Spleen (tissue), 11 donors: ENCODE data around the gene ABLIM2. TPM values are rescaled to one million over a fixed set of nuclear protein-coding genes. Genes with fewer than 3 reads are reported as not detected.
A peak's percentile ranks its signal among the peaks of the same experiment; 100 is the strongest.

ENCODE experiments used
- DNase-seq: peaks from one replicate; pipeline ENCODE4 v3.0.0-alpha.2; 2020
- H3K27ac ChIP-seq, 8 donors: fragments of 200-600 bp; sonication (generic) in 7 of 8; 1 replicate in 4 of 8; 2 replicates in 4 of 8; pipeline versions ENCODE4 v1.5.0 to v1.8.0; 2016 to 2021; ENCODE audit warnings: inconsistent platforms in 4 of 8, mild to moderate bottlenecking in 4 of 8, moderate library complexity in 1 of 8
- H3K27me3 ChIP-seq, 7 donors: fragments of 200-600 bp; sonication (generic) in 6 of 7; replicated peaks in 1 of 7; 1 replicate in 4 of 7; 2 replicates in 3 of 7; pipeline versions ENCODE4 v1.5.0 to v1.8.0; 2016 to 2021; ENCODE audit warnings: inconsistent platforms in 3 of 7, mild to moderate bottlenecking in 1 of 7
- H3K36me3 ChIP-seq, 6 donors: fragments of 200-600 bp; sonication (generic) in 5 of 6; 1 replicate in 4 of 6; 2 replicates in 2 of 6; pipeline versions ENCODE4 v1.5.0 to v1.8.0; 2016 to 2021; ENCODE audit warnings: inconsistent platforms in 2 of 6
- H3K4me1 ChIP-seq, 6 donors: fragments of 200-600 bp; sonication (generic) in 5 of 6; 1 replicate in 3 of 6; 2 replicates in 3 of 6; pipeline versions ENCODE4 v1.5.0 to v1.8.0; 2016 to 2021; ENCODE audit warnings: inconsistent platforms in 3 of 6
- H3K4me3 ChIP-seq, 8 donors: fragments of 200-600 bp; sonication (generic) in 7 of 8; 1 replicate in 4 of 8; 2 replicates in 4 of 8; pipeline versions ENCODE4 v1.5.0 to v1.8.0; 2016 to 2021; ENCODE audit warnings: inconsistent platforms in 4 of 8, mild to moderate bottlenecking in 4 of 8, moderate library complexity in 2 of 8
- H3K9me3 ChIP-seq, 8 donors: fragments of 200-600 bp; sonication (generic) in 7 of 8; 1 replicate in 4 of 8; 2 replicates in 4 of 8; pipeline versions ENCODE4 v1.5.0 to v1.8.0; 2016 to 2021; ENCODE audit warnings: inconsistent platforms in 4 of 8
- POLR2A ChIP-seq, 3 donors: fragments of 450-650 bp; IDR thresholded peaks; one replicate each; pipeline ENCODE4 v1.5.1; 2017; ENCODE audit warnings: antibody characterized with exemption in 3 of 3, mild to moderate bottlenecking in 1 of 3
- POLR2AphosphoS5 ChIP-seq, 3 donors: sonication (generic); formaldehyde crosslinking; IDR thresholded peaks; one replicate each; pipeline ENCODE4 v1.5.1; 2017; ENCODE audit warnings: antibody characterized with exemption in 3 of 3
- WGBS, 5 donors: extraction: QIAGEN DNeasy Blood & Tissue Kit in 3 of 5; methylation state at CpG; one replicate each; pipeline versions ENCODE4 v1.1.5 to v1.1.7; 2013 to 2018; 5-methylcytosine and 5-hydroxymethylcytosine counted together
- intact Hi-C: fragments of 100-400 bp; cut with DNase I; formaldehyde crosslinking; loops from one replicate; pipeline ENCODE4 v1.15.0; 2023; ENCODE audit warnings: low total_unique reads
- polyA plus RNA-seq, 3 donors: library from polyadenylated mRNA; stranded (reverse); fragments of 200-250 nt; gene quantifications; one replicate each; pipeline ENCODE4 v1.2.1, GENCODE V29; 2013
- total RNA-seq, 7 donors: library from RNA; depleted of rRNA in 3 of 7; stranded (reverse); fragments of >200 nt in 3 of 7; fragmentation: NEBNext Ultra II Directional in 4 of 7; extraction: Animal tissue kit (Norgen Biotek cat#: 25700) in 4 of 7; gene quantifications; one replicate each; pipeline versions ENCODE4 v1.1.0 to v1.2.1, GENCODE V29; 2016 to 2021
- TF ChIP-seq, protein P1 (sequence below), 11 experiments: fragments of 200-600 bp in 7 of 11; fragments of 450-650 bp in 4 of 11; sonication (generic) in 4 of 11; IDR thresholded peaks in 8 of 11; conservative IDR thresholded peaks in 3 of 11; 1 replicate in 7 of 11; 2 replicates in 4 of 11; pipeline versions ENCODE4 v1.4.0 to v1.8.0; 2016 to 2021; ENCODE audit warnings: antibody characterized with exemption in 11 of 11, inconsistent platforms in 4 of 11, mild to moderate bottlenecking in 1 of 11
- donor health status: healthy with polysubstance abuse.
- donor health status: DM: no; HTN: no; CAD: no; lungs with moderate emphysema.
- donor health status: DM: no; HTN: no; CAD: no.
- donor health status: Bipolar disorder and iron deficiency.
- donor health status: healthy.
- donor health status: DM: no; HTN: no; CAD: no.
- donor health status: DM: yes; HTN: yes; CAD: no.

Gene ABLIM2
- total and polyA plus RNA-seq, 10 donors: 11.8 to 127 (median 62.8) TPM

DNA sequence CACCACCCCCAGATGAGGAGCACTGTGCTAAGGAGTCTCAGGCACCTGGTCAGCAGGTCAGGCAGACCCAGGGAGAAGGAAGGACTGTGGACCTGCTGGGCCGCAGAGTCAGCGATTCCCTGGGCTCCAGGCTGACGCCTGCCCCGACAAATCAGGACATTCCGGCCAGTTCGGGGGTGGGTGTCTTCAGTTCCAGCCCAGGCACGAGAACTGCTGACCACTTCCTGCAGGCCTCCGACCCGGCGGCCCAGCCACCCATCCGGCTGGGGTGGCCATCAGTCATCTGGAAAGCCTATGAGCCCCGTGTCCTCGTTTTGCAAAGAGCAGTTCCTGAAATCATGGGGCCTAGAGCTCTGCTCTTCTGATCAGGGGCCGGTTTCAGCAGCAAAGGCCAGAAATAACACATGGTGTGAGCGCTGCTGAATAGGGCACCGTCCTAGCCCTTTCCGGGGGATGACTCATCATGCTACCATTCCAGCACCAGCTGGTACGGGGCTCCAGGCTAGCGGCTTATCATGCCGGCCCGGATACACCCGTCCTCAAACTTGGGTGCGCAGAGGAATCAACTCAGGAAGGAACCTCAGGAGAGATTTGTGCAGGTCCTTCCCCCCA lies 32.6 kb upstream of the ABLIM2 start:
- TF ChIP-seq POLR2AphosphoS5 (IDR thresholded peaks at IDR 0.05): peak; percentile 86 to 90 (median 86)
- TF ChIP-seq, protein P1, sequence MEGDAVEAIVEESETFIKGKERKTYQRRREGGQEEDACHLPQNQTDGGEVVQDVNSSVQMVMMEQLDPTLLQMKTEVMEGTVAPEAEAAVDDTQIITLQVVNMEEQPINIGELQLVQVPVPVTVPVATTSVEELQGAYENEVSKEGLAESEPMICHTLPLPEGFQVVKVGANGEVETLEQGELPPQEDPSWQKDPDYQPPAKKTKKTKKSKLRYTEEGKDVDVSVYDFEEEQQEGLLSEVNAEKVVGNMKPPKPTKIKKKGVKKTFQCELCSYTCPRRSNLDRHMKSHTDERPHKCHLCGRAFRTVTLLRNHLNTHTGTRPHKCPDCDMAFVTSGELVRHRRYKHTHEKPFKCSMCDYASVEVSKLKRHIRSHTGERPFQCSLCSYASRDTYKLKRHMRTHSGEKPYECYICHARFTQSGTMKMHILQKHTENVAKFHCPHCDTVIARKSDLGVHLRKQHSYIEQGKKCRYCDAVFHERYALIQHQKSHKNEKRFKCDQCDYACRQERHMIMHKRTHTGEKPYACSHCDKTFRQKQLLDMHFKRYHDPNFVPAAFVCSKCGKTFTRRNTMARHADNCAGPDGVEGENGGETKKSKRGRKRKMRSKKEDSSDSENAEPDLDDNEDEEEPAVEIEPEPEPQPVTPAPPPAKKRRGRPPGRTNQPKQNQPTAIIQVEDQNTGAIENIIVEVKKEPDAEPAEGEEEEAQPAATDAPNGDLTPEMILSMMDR (IDR thresholded peaks at IDR 0.05 in 8 of 11, conservative IDR thresholded peaks at IDR 0.05 in 3 of 11): no peak
- H3K9me3 ChIP-seq: no peaks in the 10 kb centered on the region
- H3K36me3 ChIP-seq: no peaks in the 10 kb centered on the region
- intact Hi-C loops: loop anchor here (2.0 kb wide), 1 partner anchor 32 kb away; the partner anchor contains the start of gene ABLIM2
- H3K27ac ChIP-seq: peak overlapping the region; percentile 57 to 88 (median 84)
- H3K4me3 ChIP-seq: peak overlapping the region in 1 of 8 donors; percentile 24
- DNase-seq: peak; percentile 89
- WGBS, 5 donors: 0 to 34% (median 17%) methylated on average over 5 to 23 of the region's 23 CpGs
- H3K4me1 ChIP-seq: peaks cover 20 to 71% (median 55%) of the 10 kb centered on the region in 6 donors
- H3K27me3 ChIP-seq: no peaks in the 10 kb centered on the region

DNA sequence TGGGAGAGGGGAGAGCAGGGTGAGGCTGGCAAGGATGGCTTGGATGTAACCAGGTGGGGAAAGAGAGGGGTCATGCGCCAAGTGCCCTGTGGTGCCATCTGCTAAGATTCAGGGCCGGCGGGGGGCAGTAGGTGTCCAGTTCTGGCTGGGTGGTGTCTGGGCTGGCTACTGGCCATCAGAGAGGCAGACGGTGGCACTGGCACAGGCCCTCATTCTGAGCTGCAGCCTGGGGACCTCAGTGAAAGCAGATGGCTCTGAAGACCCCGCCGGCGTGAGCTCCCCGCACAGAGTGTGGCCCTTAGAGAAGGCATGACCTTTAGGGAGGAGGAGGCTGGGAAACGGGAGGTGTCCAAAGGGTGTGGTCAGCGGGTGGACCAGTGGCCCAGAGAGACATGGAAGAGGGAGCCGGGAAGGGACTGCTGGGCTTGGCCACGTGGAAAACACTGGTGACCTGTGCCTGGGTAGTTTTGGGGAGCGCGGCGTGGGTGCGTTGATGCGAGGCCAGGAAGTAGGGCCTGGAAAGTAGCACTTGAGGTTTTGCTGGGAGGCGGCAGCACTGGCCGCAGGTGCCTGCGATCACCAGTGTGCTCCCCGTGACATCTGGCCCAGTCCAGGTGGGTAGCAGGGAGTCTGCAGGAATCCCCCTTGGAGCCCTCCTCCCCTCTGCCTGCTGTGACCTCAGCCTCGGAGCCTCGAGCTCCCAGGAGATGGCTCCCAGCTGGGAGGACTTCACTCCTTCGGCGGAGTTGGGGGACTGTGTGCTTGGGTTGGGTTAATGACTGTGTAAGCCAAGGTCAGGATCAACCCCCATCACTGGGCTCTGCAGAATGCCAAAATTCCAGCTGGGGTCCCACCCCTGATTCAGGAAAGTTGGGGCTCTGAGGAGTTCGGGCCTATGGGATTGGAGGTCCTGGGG lies 31.2 kb upstream of the ABLIM2 start:
- TF ChIP-seq POLR2A (IDR thresholded peaks at IDR 0.05) (no peak), POLR2AphosphoS5 (IDR thresholded peaks at IDR 0.05) (no peak)
- TF ChIP-seq, protein P1 (IDR thresholded peaks at IDR 0.05 in 8 of 11, conservative IDR thresholded peaks at IDR 0.05 in 3 of 11): no peak
- Histone ChIP-seq H3K27ac (peak overlapping the region; percentile 57 to 88 (median 84)), H3K4me1 (peaks cover 20 to 61% (median 50%) of the 10 kb centered on the region in 6 donors)

DNA sequence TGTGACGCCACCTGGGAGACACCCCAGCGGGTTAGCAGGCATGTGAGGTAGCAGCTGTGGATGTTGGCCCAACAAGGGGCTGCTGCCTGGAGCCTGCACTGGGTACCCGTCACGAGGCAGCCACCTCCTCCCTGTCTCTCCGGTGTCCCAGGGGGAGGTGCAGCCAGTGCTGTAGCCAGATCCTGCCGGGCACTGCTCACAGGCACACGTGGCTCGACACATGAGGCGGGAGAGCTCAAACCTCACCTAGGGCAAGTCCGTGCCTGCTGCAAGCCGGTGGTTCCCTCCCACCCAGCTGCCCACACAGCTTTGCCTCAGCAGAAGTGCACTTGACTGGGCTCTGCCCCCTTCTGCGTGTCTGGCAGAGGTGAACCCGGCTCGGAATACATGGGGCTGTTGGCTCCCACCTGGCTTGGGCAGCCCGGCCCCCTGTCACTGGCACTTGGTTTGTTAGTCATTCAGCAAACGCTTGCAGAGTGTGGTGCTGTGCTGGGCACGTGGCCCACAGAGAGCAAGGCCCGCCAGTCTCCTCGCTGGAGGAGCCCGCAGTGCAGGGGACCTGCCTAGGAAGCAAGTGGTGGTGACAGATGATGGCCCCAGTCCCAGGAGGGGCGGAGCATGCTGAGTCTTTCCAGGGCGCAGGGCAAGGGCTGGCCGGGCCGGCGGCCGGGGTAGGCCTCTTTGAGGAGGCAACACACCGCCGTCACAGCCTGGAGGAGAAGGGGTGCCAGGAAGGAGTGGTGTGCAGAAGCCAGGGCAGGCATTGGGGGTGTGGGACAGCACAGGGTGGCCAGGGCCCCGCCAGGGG lies 30.3 kb upstream of the ABLIM2 start:
- H3K27me3 ChIP-seq: no peaks in the 10 kb centered on the region

More for the DNA sequence above, 31.2 kb upstream of the ABLIM2 start:
- no peaks in the 10 kb centered on the region for H3K9me3 ChIP-seq
- DNase-seq: no peak
- no peaks in the 10 kb centered on the region for H3K36me3 ChIP-seq
- H3K4me3 ChIP-seq: no peak overlapping the region
- 74 to 86% (median 78%) methylated on average over 24 to 26 of the region's 26 CpGs for WGBS, 5 donors
- intact Hi-C loops: loop anchor here (2.0 kb wide), 1 partner anchor 31 kb away; the partner anchor contains the start of gene ABLIM2
- H3K27me3 ChIP-seq: no peaks in the 10 kb centered on the region

More for the DNA sequence above, 30.3 kb upstream of the ABLIM2 start:
- DNase-seq: no peak
- H3K36me3 ChIP-seq: no peaks in the 10 kb centered on the region
- TF ChIP-seq POLR2A (IDR thresholded peaks at IDR 0.05) (no peak), POLR2AphosphoS5 (IDR thresholded peaks at IDR 0.05) (peak; percentile 8 to 56 (median 42))
- TF ChIP-seq, protein P1 (IDR thresholded peaks at IDR 0.05 in 8 of 11, conservative IDR thresholded peaks at IDR 0.05 in 3 of 11): no peak
- intact Hi-C loops: no loop called here
- peaks cover 23 to 64% (median 50%) of the 10 kb centered on the region in 6 donors for H3K4me1 ChIP-seq
- WGBS, 5 donors: 62 to 78% (median 66%) methylated on average over 17 to 29 of the region's 29 CpGs
- no peaks in the 10 kb centered on the region for H3K9me3 ChIP-seq
- H3K4me3 ChIP-seq: no peak overlapping the region
- H3K27ac ChIP-seq: peak overlapping the region in 6 of 8 donors; percentile 13 to 88 (median 86)
